GM18951 (cell line): ENCODE results near the gene GYPA.
"Not testable (repeated sequence)": the region's sequence is repeated elsewhere in the genome, so short reads cannot be mapped to it uniquely, and the experiment has no call there.

Experiments
- POLR2A ChIP-seq: IDR thresholded peaks from 4 replicates; pipeline ENCODE4 v1.6.1; 2011; ENCODE audit warnings: mild to moderate bottlenecking; ENCODE audit not compliant: insufficient read length, insufficient read depth; ENCODE audit errors: extremely low read depth
- in situ Hi-C: fragments of 300-500 bp; cut with MboI; formaldehyde crosslinking; loops from one replicate; pipeline ENCODE4 v1.12.0; 2022; ENCODE audit warnings: low sequenced_read_pairs, mixed read lengths, inconsistent platforms; ENCODE audit not compliant: unreplicated experiment

GYPA gene

DNA sequence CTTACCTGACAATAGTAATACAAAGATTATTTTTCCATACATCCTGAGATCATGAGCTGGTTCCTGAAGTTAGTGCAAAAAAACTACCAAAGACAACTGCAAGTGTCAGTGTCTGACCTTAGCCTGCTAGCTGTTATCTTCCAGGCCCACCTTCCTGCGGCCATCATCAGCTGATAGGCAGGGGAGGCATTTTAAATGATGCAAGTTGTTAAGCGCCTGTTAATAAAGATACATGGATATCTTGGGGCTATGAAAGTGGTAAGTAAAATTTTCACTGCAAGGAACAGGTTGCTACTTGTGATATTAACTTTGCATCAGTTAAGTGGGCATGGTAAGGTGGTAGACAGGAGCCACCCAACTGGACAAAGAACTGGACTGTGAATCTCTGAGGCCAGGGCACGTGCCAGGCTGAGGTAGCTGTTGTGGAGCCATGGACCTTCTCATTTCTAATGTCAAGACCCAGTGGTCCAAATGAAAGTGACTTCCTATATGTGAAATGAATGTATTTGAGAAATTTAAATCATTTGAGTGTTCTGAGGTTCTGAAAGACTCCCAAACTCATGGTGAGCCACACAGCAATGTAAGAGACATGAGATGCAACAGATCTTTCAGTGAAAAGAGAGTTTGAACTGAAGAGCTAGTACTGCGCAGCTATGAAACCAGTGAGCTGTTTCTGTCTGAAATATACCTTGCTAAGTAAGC is at the start of gene GYPA:
Gene GYPA, minus strand, starts transcription at position 125 of the 702 bp plus-strand sequence. Its CDS starts 83 bp downstream, at position 42.
- in situ Hi-C loops = not testable (repeated sequence)

DNA sequence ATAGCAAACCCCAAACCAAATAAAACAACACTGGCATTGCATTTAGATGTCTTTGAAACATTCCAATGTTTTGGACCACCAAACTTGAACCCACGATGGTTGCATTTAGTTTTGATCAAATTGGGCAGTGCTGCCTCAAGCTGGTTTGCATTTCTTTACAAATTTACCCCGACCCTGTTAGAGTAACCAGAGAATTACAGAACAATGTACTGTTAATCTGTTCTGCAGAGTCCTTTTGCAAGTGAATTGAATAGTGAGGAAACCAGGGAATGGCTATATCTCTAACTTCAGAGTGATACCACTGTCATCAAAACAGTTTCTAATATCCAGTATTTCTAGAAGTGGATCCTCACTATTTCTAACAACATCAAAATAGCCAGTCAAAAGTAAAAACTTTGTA is 49.5 kb upstream of the GYPA start:
- TF ChIP-seq POLR2A = no peak
- in situ Hi-C loops = loop anchor here (25.0 kb wide), 1 partner anchor 597 kb away; no protein-coding TSS in a partner anchor

DNA sequence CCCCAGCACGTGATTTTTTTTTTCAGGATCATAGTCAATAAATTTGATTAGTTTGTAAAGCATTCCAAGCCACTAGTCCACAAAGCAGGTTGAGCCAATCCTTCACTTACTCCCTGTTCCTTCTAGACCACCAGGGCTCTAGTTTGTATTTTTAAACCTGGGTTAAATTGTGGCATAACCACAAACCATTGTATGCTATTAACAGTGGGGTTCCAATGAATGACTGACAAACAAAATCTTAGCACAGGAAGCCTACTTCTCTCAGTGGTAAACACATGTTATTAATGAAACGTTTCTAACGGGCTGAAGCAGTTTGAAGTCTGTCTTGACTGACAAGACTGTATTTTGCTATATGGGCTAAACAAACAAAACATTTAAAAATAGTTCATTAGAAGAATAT is 48.6 kb upstream of the GYPA start:
- in situ Hi-C loops = loop anchor here (10.0 to 25.0 kb wide), 2 partner anchors 598 to 876 kb away; no protein-coding TSS in a partner anchor
- TF ChIP-seq POLR2A = no peak

DNA sequence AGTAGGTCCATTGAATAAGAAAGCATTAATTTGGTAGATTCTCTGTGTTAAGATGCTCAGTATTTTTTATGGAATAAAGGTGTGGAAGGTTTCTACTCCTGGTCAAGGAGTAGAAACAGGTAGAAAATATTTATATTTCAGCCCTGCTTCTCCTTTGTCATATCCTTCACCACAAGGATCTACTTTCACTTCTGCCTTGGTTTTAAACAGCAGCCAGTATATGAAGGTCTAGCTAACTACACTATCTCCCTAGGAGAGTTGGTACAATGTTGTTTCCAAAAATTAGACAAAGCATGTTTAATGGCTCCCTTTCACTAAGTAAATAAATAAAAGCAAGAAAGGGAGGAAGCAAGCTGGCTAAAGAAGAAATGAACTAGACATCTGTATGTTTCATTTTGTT is 44.6 kb upstream of the GYPA start:
- no peak for TF ChIP-seq POLR2A
- in situ Hi-C loops = loop anchor here (10.0 to 25.0 kb wide), 2 partner anchors 602 to 880 kb away; no protein-coding TSS in a partner anchor

DNA sequence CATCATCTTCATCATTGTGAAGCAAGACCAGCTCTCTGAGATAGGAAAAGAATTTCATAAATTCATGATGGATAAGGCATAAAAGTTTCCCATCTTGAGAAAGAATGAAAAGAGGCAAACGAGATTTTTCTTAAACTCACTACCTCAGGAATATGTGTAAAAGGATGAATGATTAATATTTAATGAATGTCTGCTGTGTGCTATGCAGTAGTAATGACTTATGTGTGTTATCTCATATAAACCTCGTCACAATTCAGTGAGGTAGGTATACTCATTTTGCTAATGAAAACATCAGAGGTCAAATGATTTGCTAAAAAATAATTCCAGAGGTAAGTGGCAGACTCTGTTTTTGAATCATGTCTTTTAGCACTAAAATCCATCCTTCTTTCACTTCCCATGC is 42.6 kb upstream of the GYPA start:
- TF ChIP-seq POLR2A = no peak
- in situ Hi-C loops = loop anchor here (10.0 to 25.0 kb wide), 2 partner anchors 604 to 882 kb away; no protein-coding TSS in a partner anchor

DNA sequence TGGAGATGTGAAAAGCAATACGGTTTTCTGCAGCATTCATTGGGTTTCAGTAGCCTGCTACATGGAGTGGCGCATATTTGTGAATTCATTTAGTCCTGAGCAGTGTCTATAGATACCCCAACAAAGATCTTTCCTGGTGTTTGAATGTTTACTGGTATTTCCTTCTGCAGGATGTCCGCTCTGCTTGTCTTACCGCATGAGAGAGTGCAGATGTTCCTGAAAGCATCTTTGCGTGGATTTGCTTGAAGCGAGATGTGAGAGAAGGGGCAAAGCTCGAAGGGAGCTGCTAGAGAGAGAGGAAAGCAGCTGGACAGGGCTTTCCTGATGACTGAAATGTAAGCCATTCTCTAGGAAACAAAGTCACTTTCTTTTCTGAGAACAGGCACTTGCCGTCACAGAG is 40.9 kb upstream of the GYPA start:
- TF ChIP-seq POLR2A = no peak
- in situ Hi-C loops = loop anchor here (10.0 to 25.0 kb wide), 2 partner anchors 606 to 883 kb away; no protein-coding TSS in a partner anchor

DNA sequence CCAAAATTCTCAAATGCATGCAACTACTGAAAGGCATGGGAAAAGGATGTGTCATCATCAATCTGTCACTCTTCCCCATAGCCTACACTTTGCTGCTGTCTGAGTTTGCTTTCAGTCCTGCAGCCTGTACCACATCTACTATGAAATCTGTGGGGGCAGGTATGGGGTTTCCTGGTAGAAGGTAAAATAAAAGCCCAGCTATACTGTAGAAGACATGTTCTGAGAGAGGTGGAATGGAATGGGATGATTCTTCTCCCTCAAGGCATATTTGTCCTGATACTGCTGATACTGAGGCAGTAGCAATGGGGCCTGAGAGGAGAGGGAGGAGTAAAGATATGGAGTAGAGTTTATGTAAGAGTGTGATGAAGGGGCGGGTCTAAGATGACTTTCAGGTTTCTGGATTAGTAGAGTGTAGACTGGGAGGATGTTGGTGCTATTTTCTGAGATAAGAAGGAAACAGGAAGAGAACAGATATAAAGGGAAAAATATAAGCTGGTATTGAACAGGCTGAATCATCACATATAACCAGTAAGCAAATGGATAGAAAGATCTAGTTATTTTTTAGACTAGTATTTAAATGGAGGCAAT is 38.7 kb upstream of the GYPA start:
- in situ Hi-C loops = loop anchor here (10.0 to 25.0 kb wide), 2 partner anchors 386 to 608 kb away; no protein-coding TSS in a partner anchor
- TF ChIP-seq POLR2A = no peak

DNA sequence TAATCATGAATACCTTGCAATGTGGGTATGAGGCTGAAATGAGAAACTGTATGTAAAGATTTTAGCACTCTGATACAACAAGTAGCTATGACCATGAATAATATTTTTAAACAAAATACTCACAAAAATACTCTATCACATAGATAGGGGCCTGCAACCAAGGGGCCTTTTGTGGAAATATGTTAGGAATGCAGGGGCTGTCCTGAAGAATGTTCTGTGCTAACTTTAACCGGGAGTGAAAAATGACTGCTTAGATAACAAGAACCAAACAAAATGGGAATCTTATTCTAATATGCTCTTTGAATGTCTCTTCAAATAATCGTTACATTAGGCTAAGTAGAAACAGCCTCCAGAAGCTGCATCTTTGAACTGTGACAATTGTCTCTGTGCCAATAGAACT is 37.9 kb upstream of the GYPA start:
- no peak for TF ChIP-seq POLR2A
- in situ Hi-C loops = loop anchor here (10.0 to 25.0 kb wide), 2 partner anchors 386 to 609 kb away; no protein-coding TSS in a partner anchor

DNA sequence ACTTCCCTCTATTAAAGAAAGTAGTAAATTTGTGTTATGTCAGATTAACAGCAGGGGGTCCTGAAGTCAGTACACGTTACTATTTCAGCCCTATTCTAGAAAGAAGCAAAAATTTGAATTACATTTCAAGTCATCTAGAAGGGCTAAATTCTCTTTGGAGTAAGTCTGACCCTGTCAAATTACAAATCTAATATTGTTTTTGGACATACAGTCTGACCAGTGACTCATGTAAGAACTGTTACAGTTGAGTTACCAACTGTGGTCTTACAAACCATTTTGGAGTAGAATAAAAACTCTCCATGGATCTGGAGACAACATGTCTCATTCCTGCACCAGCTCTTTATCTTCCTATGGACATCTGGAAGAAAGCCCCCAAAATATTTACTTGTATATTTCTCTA is 36.0 kb upstream of the GYPA start:
- in situ Hi-C loops = loop anchor here (10.0 to 25.0 kb wide), 2 partner anchors 388 to 611 kb away; no protein-coding TSS in a partner anchor
- TF ChIP-seq POLR2A = no peak

DNA sequence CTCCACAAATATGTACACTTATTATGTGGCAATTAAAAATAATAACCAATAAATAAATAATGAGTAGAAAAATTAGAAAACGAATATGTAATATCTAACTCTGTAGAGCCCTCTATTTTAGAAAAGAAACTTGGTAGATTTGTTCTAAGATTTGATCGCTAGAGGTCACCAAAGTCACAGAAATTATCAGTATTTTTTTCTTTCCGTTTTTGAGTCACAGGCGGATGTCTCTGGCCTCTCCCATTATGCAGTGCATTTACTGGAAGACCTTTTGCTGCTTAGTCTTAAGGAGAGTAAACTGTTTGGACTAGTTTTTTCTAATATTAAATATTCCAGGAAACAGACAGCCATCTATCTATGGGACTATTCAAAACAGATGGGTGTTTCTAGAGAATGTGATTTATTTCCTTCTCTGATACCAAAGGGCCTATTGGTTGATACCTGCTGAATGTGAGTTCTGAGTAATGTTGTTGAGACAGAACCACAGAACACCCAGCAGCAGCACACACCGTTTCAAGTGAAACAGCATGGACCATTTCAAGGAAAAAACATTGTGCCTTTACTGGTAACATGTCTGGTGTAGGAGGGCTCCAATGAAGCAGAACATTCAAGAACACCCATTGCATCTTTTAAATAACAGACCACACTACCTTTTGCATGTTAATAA is 34.0 kb upstream of the GYPA start:
- in situ Hi-C loops = loop anchor here (10.0 to 25.0 kb wide), 2 partner anchors 390 to 613 kb away; no protein-coding TSS in a partner anchor

DNA sequence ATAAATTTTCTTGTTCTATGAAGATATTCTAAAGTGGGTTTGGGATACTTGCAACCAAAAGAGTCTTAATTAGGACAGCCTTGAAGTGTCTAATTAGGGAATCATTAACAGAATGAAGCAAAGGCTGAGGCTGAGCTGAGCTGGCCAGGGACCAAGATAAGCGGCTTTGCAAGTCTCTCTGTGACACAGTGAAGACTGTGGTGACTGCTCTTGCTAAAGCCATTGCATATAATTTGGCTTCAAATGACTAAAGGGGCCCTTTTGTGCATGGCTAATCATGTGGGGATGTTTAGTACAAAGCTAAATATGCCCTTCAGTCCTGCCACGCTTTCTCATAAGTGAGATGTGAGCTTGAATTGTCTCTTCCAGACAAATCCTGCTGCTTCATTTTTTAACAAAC is 31.2 kb upstream of the GYPA start:
- TF ChIP-seq POLR2A = no peak
- in situ Hi-C loops = loop anchor here (10.0 kb wide), 1 partner anchor 393 kb away; no protein-coding TSS in a partner anchor

More for the DNA sequence above, 34.0 kb upstream of the GYPA start:
- TF ChIP-seq POLR2A = no peak

DNA sequence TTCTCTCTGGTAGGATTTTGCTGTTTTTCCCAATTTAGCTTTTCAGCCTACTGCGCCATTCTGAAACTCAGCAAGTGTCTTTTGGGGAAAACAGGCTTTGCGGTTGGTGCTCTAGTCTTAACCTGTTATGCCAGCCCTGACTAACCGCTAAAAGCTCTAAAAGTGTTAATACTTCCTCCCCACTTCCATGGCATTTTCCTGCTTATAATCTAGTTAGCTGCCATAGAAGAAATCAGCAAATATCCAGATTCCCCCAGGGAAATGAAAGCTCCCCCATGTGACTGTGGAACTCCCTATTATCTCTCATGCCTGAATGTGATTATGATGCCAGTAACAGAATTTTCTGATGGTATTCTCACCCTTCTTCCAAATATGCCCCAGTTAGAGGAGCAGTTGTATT is 28.7 kb upstream of the GYPA start:
- in situ Hi-C loops = no loop called here
- no peak for TF ChIP-seq POLR2A

DNA sequence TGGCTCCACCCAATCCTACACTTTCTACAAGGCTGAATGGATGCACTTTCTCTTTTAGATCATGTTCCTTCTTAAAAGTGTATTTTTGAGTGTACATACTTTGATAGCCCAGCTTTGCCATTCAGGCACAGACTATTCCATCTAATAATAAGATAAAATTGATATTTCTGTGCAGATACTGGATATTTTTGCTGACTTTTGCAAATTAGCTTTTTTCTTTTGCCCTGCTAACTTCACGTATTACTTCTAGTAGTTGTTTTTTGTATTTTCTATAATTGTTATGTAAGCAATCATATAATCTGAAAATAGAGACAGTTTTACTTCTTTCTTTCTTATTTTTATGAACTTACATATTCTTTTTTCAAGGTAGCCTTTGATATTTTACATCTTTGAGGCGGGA is 13.5 kb upstream of the GYPA start:
- no peak for TF ChIP-seq POLR2A
- in situ Hi-C loops = no loop called here

DNA sequence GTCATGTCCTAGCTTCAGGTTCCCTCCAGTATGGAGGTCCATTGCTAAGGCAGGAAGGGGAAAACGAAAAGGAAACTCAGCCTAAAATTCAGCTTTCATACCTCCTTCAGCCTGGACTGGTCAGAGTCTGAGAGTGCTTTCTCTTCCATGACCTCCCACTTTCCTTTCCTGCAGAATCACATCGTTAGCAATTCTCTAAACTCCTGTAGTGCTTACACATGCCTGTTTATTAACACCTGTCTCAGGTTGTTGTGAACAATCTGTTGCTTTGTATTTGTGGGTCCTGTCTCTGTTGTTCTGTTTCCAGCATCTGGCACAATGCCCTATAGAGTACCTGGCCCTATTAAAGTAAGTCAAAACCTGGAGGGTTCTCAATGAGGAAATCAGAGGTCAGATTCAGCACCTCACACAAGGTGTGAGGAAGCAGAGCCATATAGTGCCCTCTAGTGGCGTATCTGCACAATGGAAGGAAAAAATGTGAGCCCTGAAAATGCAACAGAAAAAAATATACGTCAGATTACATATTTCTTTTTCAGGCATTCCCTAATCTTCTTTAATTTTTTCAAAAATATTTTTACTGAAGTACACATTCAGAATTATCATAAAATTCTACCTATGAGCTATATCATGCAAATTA is 2.3 kb upstream of the GYPA start:
- in situ Hi-C loops = not testable (repeated sequence)
